ENCODE data around the gene PINLYP.
"Not testable (repeated sequence)": the region's sequence is repeated elsewhere in the genome, so short reads cannot be mapped to it uniquely, and the experiment has no call there.

The PINLYP gene

DNA sequence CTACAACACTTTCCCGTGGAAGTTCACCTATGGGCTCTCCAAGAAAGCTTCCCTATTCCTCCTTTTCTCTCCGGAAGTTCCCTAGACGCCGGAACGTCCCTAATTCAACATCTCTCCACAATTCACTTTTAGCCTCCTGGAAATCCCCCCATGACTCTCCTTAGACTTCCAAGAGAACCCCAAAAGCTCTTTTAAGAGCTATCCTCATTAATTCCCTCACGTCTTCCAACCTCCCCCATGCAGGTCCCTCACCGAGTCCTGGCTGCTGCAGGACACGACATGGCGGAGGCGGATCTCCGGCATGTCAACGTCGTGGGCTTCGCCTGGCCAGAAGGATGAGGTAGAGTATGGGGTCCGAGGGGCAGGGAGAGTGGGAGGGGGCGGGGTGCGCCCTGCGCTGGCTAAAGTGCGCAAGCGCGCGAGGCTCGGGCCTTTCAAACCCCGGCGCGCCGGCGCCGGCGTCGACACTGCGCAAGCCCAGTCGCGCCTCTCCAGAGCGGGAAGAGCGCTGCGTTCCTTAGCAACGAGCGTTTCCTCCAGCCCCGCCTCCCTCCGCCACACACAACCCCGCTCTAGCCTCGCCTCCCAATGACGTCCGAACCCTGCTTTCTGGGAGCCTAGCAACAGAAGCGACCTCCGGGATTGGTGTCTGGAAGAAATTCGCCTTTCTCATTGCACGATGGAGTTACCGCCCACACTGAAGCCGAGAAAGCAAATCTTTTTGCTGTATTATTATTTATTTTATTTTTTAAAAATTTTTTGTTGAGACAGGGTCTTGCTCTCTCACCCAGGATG, at the start of gene PINLYP, which contains the start of gene XRCC1:
Gene PINLYP, plus strand, starts transcription at position 646 of the 795 bp plus-strand sequence. CDS start 1,391 bp downstream, outside the sequence.
Gene XRCC1, minus strand, starts transcription at position 372 of the 795 bp plus-strand sequence. Its CDS starts 69 bp downstream, at position 303.
- DNase-seq (ENCODE audit: low read depth, low spot score): peak; percentile 95

DNA sequence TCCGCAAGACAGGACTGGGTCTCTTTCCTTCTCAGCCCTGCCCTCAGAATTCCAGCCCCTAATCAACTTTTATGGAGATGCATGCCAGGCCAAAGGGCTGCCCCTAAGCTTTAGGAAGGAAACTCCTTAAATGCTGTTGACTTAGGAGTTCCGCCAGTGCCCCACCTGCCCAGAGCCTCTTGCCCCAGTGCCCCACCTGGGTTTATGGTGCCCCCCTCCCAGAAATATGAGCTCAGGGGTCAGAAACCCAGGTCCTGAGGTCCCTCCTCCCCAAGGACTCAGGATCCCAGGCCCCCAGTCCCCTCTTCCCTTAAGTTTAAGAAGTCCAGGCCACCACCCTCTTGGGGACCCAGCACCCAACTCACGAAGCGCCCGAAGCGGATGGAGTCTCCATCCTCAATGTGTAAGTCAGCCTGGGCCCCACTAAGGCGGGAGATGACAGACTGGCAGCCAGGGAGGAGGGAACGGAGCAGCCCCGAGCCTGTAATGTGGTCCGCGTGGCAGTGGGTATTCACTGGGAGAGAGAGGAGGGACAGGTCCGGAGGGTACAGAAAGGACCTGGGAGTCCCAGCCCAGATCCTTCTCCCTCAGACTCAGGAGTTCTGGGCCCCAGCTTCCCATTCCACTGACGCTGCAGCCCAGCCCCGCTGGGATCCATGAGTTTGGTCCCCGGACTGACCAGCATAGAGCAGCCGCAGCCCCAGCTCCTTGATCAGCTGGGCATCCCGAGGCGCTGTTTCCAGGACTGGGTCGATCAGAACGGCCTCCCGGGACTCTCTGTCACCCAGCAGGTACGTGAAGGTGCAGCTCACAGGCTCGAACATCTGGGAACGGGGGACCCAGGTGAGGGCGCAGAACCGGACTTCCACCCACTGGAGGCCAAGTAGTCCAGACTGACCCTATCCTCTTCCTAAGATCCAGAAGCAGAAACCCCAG, 49.5 kb upstream of the PINLYP start:
- no peak for DNase-seq (ENCODE audit: low read depth, low spot score)

DNA sequence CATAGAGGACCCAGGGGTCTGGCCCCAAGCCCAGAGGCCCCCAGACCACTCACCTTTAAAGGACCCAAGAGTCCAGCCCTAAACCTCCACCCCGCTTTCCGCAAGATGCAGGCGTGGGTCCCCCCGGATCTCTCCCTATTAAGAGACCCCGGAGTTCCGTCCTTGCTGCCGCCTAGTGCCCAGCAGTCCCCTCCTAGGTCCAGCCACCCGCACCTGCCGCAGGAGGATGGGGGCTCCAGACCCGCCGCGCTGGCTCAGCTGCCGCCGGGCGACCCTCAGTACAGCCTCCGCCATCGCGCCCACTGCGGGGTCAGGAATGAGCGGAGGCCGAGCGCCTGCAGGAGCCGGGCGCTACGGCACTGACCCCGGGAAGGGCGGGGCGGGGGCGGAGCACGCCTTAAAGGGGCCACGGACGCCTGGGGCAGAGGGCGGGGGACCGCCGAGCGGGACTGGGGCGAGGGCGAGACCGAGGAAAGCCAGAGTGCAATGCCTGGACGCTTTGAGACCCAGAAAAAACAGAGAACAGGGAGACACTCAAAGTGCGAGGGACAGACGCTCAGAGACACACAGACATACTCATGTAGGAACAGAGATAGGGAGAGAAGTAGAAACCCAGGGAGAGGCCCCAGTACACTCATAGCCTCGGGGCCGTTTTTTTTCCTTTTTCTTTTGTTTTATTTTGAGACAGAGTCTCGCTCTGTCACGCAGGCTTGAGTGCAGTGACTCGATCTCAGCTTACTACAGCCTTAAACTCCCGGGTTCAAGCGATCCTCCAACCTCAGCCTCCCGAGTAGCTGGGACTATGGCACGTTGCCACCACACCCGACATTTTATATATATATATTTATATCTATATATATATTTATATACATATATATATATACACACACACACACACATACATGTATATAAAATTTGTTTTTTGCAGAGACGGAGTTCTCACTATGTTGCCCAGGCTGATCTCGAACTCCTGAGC, 48.4 kb upstream of the PINLYP start, which contains the start of gene ETHE1:
Gene ETHE1, minus strand, starts transcription at position 318 of the 976 bp plus-strand sequence. Its CDS starts 24 bp downstream, at position 294.
- no peak for DNase-seq (ENCODE audit: low read depth, low spot score)

DNA sequence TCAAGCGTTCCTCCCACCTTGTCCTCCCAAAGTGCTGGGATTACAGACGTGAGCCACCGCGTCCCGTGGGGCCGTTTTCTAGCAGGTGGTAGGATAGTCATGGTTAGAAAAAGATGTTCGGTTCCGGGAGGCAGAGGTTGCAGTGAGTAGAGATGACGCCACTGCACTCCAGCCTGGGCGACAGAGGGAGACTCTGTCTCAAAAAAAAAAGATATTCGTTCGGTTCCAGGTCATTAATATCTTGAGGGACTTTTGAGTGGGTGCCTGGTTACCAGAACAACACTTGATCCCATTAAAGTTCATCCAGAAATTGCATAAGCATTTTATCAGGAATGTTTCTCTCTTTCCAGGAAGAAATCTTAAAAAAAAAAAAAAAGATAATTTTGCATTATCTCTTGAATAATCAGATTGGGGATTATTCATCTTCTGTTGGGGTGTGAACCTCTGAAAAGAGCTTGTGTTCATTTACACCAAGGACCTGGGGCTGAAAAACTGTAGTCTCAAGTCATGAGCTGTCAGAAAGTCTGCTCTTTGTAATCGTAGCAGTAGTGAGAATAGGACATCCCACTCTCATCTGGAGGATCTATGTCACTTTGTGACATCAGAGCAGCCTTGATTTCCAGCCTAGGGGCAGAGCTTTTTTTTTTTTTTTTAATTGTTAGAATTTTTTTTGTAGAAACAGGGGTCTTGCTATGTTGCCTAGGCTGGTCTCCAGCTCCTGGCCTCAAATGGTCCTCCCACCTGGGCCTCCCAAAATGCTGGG, 47.6 kb upstream of the PINLYP start:
- DNase-seq (ENCODE audit: low read depth, low spot score): no peak

DNA sequence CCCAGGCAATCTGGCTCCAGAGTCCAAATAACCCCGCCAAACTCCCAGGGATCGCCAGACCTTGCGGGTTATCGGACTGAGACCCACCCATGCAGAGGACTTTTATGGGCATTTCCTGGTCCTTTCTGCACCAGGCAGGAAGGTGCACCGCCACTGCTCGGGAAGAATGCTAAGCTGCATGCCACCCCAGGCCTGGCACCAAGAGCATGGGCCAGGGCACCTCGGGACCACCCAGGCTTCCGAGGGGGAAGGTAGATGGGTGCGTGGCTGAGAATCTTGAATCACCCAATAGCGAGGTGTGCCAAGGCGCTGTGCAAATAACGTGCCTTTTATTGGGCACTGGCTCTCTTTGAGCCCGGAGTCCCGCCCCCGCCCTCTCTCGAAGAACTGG, 43.0 kb upstream of the PINLYP start:
- DNase-seq (ENCODE audit: low read depth, low spot score): no peak

DNA sequence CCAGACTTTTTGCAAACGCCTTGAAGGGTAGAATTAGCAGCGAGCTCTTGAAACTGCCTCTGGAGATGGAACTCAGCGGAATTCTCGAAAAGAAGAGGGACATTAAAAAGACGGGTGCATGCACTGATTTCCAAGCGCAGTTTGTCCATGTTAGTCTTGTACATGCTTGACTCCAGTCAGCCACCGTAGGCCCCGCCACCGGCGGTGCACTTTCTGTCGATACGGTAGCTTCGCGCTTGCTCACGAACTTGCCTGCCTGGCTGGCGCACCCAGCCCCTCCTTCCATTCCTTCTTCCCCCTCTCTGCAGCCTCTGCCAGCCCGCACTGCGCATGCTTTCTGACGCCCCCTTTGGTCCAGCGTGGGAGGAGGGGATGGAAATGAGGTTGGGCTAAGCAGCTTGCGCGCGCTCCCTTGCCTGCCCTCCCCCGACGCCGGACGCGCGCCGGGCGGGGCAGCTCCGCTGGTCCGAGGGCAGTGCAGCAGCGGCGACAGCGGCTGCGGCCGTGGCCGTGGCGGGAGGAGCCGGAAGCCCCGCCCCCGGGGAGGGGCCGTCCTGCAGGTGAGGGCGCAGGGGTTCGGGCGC, 42.5 kb upstream of the PINLYP start, which contains the start of gene ZNF575:
Gene ZNF575, plus strand, starts transcription at position 227 of the 584 bp plus-strand sequence. CDS start 1,235 bp downstream, outside the sequence.
- peak; percentile 84 for DNase-seq (ENCODE audit: low read depth, low spot score)

DNA sequence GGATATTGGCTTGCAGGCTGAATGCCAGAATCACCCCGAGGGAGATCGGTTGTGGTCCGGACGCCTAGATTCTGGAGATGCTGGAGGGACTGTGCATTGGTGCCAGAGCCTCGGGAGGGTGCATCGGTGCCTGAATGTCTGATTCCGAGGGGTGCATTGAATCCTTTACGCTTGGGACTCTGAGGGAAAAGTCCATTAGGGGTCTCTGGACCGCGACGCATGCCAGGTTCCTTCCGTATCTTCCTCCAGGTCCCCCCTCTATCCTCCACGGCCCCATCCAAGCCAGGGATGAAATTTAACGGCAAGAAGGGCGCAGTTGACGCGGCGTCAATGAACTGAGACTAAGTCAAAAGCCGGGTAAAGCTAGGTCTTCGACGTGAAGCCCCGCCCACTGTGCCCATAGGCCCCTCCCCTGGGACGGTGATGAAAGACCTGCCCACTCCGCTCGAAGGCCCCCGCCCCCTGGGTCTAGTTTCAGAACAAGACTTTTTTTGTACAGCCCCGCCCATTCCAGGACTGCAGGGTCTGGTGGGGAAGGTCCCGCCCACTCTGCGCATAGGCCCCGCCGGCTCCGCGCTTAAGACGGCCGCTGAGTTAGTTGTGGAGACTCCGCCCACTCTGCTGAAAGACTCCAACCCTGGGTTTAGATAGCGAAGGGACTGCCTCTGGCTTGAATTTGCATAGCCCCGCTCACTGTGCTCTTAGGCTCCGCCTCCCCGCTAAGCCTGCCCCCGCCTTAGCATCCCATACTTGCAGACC, 41.9 kb upstream of the PINLYP start:
- DNase-seq (ENCODE audit: low read depth, low spot score): peak; percentile 93

DNA sequence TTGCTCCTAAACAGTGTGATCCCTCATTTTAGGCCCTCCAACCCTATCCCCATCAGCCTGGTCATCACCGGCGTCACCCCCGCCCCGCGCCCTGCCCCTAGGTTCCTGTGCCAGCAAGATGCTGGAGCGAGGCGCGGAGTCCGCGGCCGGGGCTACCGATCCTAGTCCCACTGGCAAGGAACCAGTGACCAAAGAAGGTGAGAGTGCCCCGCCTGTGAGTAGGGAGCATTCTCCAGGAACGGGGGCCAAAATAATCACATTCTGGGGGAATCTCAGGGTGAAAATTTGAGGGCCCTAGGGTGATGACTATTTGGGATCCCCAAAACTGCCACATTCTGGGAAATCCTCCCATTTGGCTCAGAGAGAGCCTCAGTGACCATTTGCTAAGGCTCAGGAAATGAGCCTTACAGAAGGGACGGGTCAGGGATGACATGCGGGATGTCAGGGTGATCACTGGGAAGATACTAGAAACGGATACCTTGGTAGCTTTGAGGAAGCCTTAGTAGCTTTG, 41.2 kb upstream of the PINLYP start:
- DNase-seq (ENCODE audit: low read depth, low spot score): no peak

DNA sequence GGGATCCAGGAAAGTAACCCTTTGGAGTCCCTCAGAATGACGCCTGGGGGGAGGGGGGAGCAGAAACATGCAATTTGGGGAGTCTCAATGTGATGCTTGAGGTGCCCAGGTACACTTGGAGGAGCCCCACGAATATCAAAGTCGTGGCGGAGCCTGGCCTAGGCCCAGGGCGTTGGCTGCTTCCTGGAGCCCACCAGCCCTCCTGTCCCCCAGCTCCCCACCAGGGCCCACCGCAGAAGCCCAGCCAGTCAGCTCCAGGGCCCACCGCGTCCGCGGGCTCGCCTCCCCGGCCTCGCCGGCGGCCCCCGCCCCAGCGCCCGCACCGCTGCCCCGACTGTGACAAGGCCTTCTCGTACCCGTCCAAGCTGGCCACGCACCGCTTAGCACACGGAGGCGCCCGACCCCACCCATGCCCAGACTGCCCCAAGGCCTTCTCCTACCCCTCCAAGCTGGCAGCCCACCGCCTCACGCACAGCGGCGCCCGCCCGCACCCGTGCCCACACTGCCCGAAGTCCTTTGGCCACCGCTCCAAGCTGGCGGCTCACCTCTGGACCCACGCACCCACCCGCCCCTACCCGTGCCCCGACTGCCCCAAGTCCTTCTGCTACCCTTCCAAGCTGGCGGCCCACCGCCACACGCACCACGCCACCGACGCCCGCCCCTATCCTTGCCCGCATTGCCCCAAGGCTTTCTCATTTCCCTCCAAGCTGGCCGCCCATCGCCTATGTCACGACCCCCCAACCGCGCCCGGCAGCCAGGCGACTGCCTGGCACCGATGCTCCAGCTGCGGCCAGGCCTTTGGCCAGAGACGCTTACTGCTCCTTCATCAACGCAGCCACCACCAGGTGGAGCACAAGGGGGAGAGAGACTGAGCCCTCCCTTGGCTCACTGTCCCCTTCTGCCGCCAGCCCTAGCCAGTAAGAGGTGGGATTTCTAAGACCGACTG, 40.5 kb upstream of the PINLYP start:
- DNase-seq (ENCODE audit: low read depth, low spot score): no peak

DNA sequence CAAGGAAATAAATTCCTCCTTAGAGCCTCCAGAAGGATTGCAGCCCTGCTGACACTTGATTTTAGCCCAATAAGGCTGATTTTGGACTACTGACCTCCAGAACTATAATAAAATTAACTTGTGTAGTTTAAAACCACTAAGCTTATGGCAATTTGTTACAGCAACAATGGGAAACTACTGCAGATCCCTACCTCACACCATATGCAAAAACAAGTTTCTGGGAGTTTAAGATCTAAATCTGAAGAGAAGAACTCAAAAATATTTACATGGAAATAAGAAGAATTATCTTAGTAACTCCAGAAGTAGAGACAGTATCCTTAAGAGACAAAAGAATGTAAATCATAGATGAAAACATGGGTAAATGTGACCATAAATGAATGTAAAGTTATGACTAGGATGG, 36.7 kb upstream of the PINLYP start:
- no peak for DNase-seq (ENCODE audit: low read depth, low spot score)

DNA sequence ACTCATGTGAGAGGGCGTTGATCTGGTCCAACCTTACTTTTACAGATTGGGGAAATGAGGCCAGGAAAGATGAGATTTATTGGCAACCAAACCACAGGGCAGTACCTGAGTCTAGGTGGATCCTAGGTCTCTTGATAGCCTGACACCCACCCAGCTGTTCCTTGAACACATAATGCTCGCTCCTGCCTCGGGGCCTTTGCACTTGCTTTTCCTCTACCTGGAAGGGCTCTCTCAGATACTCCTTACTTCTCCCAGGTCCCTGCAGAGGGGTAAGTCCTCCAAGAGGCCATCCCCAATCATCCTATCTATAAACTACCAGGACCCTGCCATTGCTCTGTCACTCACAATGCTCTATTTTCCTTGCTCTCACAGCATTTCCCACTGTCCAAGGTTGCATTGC, 35.2 kb upstream of the PINLYP start:
- no peak for DNase-seq (ENCODE audit: low read depth, low spot score)

DNA sequence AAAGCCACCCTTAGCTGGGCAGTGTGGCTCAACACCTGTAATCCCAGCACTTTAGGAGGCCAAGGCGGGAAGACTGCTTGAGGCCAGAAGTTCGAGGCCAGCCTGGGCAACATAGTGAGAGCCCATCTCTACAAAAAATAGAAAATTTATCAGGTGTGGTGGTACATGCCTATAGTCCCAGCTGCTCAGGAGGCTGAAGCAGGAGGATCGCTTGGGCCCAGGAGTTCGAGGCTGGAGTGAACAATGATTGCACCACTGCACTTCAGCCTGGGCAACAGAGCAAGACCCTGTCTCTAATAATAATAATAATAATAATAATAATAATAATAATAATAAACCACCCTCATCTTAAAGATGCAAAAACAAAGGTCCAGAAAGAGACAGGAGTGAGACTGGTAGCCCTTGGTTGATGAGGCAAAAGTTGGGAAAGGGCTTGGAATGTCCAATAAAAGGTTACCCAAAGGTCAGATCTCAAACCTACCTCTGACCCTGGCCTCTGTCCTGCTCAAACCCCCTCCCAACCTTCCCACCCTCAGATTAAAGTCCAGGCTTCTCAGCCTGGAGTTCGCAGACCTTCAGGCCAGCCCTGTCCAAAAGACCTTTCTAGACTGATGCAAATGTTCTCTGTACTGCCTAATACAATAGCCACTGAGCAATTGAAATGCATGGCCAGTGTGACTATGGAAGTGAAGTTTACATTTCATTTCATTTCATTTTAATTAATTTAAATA, 33.5 kb upstream of the PINLYP start:
- no peak for DNase-seq (ENCODE audit: low read depth, low spot score)

DNA sequence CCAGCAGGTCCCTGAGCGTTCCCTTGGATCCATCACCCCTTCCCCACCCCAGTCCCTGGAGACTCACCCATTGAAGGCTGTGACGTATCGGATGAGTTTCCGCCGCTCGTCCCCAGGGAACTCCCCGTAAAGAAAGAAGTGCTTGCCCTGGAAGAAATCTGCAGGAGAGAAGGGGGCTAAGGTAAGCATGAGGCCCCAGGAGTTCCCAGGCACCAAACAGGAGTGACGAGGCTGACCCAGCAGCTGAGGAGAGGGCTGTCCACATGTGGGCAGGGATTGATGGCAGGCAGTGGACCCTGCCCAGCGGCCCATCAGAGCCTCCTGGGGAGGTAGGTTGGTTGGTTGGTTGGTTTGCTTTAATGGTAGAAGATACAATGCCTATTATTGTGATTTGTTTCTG, 31.5 kb upstream of the PINLYP start:
- no peak for DNase-seq (ENCODE audit: low read depth, low spot score)

DNA sequence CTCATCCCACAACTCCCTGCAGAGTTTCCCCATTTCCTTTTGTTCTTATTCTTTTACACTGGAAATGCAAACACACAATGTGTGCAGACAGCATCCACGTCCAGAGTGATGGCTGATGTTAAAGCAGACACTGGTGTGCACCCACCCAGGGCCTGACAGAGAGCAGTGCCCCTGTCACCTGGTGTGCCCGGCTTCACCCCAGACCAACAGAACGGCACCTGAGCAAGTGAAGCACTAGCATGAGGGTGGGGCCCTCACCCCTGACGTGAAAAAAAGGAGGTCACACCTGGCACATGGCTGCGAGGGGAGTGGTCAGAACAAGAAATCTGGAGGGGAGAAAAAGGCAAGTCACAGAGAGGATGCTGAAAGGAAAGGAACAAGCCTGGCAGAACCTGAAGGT, 30.3 kb upstream of the PINLYP start:
- no peak for DNase-seq (ENCODE audit: low read depth, low spot score)

DNA sequence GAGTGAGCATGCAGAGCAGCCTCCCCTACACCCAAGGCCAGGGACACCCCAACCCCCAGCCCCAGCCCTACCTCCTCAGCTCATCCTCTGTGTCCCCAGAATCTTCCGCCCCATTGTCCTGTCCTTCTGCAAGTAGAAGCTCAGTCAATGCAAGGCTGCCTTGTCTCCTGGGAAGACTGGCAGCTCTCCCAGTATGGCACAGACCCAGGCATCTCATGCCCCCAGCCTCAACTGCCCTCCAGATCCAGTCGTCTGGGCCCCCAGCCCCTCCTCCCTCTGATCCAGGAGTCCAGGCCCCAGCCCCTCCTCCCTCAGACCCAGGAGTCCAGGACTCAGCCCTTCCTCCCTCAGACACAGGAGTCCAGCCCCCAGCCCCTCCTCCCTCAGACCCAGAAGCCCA, 29.6 kb upstream of the PINLYP start:
- DNase-seq (ENCODE audit: low read depth, low spot score): no peak

DNA sequence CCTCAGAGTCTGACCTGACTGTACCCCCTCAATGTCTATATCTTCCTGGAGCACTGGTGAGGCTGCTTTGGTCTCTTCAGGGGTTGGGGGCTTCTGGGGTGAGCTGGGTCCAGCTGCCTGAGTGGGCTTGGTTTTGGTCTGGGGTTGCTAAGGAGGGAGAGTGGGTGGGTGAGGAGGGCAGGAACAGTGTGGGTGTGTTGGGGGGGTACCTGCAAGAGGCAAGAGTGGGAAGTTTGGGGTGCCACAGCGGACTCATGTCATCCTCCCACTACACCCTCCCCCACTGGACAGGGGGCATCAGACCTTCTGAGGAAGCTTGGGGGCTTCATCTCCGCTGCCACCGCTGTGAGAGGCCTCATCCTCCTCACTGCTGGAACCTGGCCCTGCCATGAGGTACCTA, 29.0 kb upstream of the PINLYP start:
- no peak for DNase-seq (ENCODE audit: low read depth, low spot score)

DNA sequence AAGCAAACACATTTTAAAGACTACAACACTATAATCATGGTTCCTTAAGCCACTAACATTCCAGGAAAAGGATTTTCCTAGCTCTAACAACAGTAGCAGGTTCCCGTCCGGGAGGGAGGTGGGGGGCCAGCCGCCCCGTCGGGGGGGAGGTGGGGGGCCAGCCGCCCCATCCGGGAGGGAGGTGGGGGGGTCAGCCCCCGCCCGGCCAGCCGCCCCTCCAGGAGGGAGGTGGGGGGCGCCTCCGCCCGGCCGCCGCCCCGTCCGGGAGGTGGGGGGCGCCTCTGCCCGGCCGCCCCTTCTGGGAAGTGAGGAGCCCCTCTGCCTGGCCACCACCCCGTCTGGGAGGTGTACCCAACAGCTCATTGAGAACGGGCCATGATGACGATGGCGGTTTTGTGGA, 27.7 kb upstream of the PINLYP start:
- not testable (repeated sequence) for DNase-seq (ENCODE audit: low read depth, low spot score)
